Activated CD8-positive, alpha-beta T cell treated with anti-CD3 and anti-CD28 coated beads for 36 hours (primary cell): ENCODE measurements around the gene FGF14. TPM values are rescaled to one million over a fixed set of nuclear protein-coding genes. Genes with fewer than 3 reads are reported as not detected.
"Not testable (repeated sequence)": the region's sequence is repeated elsewhere in the genome, so short reads cannot be mapped to it uniquely, and the experiment has no call there.

Source experiments
- ATAC-seq: fragments of 200-7000 bp; cut with Tn5 transposase; one replicate; pipeline ENCODE4 v1.10.0; 2021; ENCODE audit warnings: mild to moderate bottlenecking, moderate library complexity
- CTCF ChIA-PET: fragments of 350-600 bp; sonication (Branson Sonifier 250); formaldehyde crosslinking; loops from one replicate; lab custom pipeline; 2021; ENCODE audit warnings: antibody characterized with exemption; lab: Charles Lee
- POLR2A ChIA-PET: fragments of 350-600 bp; sonication (Branson Sonifier 250); formaldehyde crosslinking; loops from one replicate; lab custom pipeline; 2021; ENCODE audit warnings: antibody characterized with exemption; lab: Charles Lee
- DNase-seq: peaks from one replicate; pipeline ENCODE4 v3.0.0-alpha.2; 2020
- H3K27ac Mint-ChIP-seq: one replicate; pipeline ENCODE4 v1.8.0; 2021; ENCODE audit warnings: mild to moderate bottlenecking, mixed read lengths
- H3K27me3 Mint-ChIP-seq: one replicate; pipeline ENCODE4 v1.8.0; 2021; ENCODE audit warnings: mixed read lengths
- H3K36me3 Mint-ChIP-seq: one replicate; pipeline ENCODE4 v1.8.0; 2021; ENCODE audit warnings: low read depth, mixed read lengths
- H3K4me1 Mint-ChIP-seq: one replicate; pipeline ENCODE4 v1.8.0; 2021; ENCODE audit warnings: low read depth, mixed read lengths
- H3K4me3 Mint-ChIP-seq: one replicate; pipeline ENCODE4 v1.8.0; 2021; ENCODE audit warnings: mild to moderate bottlenecking, moderate library complexity, mixed read lengths
- H3K9me3 Mint-ChIP-seq: one replicate; pipeline ENCODE4 v1.8.0; 2021; ENCODE audit warnings: mixed read lengths
- intact Hi-C: fragments of 100-400 bp; cut with micrococcal nuclease; formaldehyde crosslinking; loops from one replicate; pipeline ENCODE4 v1.10.0; 2022
- total RNA-seq, 2 experiments: library from RNA; stranded (reverse); gene quantifications; one replicate each; pipeline ENCODE4 v1.2.3, GENCODE V29; 2021
- TF ChIP-seq, protein P1 (sequence below): fragments of 200-600 bp; IDR thresholded peaks from one replicate; pipeline ENCODE4 v1.8.0; 2022; ENCODE audit warnings: antibody characterized with exemption, mild to moderate bottlenecking

FGF14 gene
- total RNA-seq, 2 experiments from 2014 or later, result not detected

DNA sequence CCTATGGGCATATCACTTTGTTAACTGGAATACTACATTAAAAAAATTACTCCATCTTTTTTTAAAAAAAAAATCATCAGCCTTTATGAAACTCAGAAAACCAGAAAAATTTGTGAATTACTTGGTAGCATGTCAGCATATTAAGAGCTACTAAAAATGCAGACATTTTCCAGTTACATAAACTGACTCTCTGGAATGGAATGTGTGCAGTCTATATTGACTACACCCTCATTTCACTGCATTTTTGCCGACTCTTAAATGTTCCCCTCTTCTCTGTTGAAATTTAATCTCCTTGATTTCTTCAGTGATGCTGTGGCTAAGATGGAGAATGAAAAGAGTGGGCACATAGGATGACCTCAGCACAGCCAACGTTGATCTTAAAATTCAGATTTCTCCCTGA is 555.6 kb downstream of the FGF14 start:
- Mint-ChIP-seq H3K4me3 (no peak overlapping the region), H3K4me1 (no peaks in the 10 kb centered on the region), H3K36me3 (no peaks in the 10 kb centered on the region), H3K9me3 (no peaks in the 10 kb centered on the region), H3K27me3 (no peaks in the 10 kb centered on the region), H3K27ac (no peak overlapping the region)
- ChIA-PET CTCF (no interaction called here), POLR2A (interaction anchor here (0.6 kb wide), 1 partner anchor 156 kb away, joined by 4 read pairs; no protein-coding TSS in a partner anchor)
- ATAC-seq (no peak), DNase-seq (no peak)
- intact Hi-C loops, result no loop called here
- TF ChIP-seq, protein P1, sequence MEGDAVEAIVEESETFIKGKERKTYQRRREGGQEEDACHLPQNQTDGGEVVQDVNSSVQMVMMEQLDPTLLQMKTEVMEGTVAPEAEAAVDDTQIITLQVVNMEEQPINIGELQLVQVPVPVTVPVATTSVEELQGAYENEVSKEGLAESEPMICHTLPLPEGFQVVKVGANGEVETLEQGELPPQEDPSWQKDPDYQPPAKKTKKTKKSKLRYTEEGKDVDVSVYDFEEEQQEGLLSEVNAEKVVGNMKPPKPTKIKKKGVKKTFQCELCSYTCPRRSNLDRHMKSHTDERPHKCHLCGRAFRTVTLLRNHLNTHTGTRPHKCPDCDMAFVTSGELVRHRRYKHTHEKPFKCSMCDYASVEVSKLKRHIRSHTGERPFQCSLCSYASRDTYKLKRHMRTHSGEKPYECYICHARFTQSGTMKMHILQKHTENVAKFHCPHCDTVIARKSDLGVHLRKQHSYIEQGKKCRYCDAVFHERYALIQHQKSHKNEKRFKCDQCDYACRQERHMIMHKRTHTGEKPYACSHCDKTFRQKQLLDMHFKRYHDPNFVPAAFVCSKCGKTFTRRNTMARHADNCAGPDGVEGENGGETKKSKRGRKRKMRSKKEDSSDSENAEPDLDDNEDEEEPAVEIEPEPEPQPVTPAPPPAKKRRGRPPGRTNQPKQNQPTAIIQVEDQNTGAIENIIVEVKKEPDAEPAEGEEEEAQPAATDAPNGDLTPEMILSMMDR, result no peak

DNA sequence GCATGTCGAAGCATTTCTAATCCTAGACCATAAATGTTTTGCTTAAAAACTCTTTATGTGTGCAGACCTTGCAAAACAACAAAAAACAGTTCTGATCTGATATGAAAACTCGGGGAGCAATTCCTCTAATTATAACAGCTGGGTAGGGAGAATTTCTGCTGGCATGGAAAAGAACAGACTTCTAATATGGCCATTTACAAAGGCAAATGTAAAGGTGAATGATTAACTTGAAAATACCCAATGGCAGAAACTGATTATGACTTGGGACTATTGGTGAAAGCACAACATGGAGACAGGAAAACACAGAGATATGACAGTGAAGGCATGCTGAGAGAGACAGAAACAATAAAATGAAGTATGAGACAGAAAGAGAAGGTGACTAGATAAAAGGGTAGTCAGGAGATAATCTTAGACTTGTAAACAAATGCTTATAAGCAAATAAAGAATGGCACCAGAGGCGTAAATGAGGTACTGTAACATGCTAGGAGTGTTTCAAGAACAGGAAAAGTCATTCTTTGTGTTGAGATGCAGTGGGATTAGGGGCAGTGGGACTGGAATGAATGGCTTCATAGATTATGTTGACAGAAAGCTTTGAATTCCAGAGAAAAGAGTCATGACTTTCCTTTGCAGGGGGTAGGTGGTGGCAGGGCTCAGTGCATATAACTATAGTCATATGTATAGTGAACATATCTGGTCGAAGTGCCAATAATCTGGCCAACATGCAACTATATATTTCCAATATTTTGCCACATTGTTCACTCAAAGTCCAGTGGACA is 556.4 kb downstream of the FGF14 start:
- H3K9me3 Mint-ChIP-seq, result no peaks in the 10 kb centered on the region
- H3K4me3 Mint-ChIP-seq, result no peak overlapping the region
- no peaks in the 10 kb centered on the region for H3K27me3 Mint-ChIP-seq
- H3K4me1 Mint-ChIP-seq, result no peaks in the 10 kb centered on the region
- POLR2A ChIA-PET, result no interaction called here
- no peak for ATAC-seq
- no peak for DNase-seq
- intact Hi-C loops, result no loop called here
- H3K36me3 Mint-ChIP-seq, result no peaks in the 10 kb centered on the region
- H3K27ac Mint-ChIP-seq, result no peak overlapping the region
- CTCF ChIA-PET, result no interaction called here
- TF ChIP-seq, protein P1, result no peak

DNA sequence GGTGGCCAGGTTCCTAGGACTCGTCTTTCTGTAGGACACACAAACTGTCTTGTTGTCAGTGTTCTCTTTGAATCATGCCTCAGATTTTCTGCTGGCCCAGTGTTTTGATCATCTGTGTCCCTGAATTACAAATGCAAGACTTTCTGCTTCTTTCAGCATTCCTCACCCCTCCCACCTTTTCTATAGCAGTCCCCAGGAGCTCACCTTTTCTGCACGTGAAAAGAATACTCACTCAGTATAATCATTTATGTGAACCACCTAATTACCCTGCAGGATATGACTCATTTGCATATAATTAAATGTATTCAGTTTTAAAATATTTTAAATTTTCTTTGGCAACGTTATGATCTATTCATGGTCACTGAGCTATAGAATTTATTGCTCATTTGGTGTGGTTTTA is 560.1 kb downstream of the FGF14 start:
- intact Hi-C loops, result no loop called here
- Mint-ChIP-seq H3K4me3 (no peak overlapping the region), H3K27me3 (no peaks in the 10 kb centered on the region), H3K4me1 (no peaks in the 10 kb centered on the region), H3K36me3 (no peaks in the 10 kb centered on the region), H3K27ac (no peak overlapping the region), H3K9me3 (no peaks in the 10 kb centered on the region)
- ChIA-PET CTCF (no interaction called here), POLR2A (no interaction called here)
- no peak for DNase-seq
- TF ChIP-seq, protein P1, result no peak
- ATAC-seq, result no peak

DNA sequence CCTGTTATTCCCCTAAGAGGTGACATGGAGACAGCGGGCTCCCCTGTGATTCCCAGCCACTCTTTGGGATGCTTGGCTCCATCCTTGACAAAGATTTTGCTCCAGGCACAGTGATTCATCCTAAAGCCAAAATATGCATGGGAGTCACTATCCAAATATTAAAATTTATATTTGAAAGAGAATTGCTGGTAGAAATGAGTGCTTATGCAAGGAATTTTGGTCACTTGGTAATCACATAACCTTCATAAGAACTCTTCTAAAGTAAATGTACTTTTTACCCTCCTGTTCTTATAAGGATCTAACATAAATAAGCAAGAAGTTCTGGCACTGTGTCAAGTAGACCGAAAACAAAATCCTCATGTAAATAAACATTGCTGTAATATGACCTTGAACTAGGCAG is 563.5 kb downstream of the FGF14 start:
- intact Hi-C loops, result no loop called here
- H3K36me3 Mint-ChIP-seq, result no peaks in the 10 kb centered on the region
- H3K9me3 Mint-ChIP-seq, result no peaks in the 10 kb centered on the region
- CTCF ChIA-PET, result no interaction called here
- POLR2A ChIA-PET, result no interaction called here
- DNase-seq (no peak), ATAC-seq (no peak)
- H3K27ac Mint-ChIP-seq, result no peak overlapping the region
- no peak overlapping the region for H3K4me3 Mint-ChIP-seq
- H3K4me1 Mint-ChIP-seq, result no peaks in the 10 kb centered on the region
- TF ChIP-seq, protein P1, result no peak
- no peaks in the 10 kb centered on the region for H3K27me3 Mint-ChIP-seq

DNA sequence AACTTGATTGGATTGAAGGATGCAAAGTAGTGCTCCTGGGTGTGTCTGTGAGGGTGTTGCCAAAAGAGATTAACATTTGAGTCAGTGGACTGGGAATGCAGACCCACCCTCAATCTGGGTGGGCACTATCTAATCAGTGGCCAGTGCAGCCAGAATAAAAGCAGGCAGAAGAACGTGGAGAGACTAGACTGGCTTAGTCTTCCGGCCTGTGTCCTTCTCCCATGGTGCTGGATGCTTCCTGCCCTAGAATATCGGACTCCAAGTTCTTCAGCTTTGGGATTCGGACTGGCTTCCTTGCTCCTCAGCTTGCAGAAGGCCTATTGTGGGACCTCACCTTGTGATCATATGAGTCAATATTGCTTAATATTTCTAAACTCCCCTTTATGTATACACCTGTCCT is 564.1 kb downstream of the FGF14 start:
- CTCF ChIA-PET, H3K36me3 Mint-ChIP-seq, H3K4me1 Mint-ChIP-seq, H3K27me3 Mint-ChIP-seq, H3K9me3 Mint-ChIP-seq, intact Hi-C loops, ATAC-seq, POLR2A ChIA-PET, H3K4me3 Mint-ChIP-seq, DNase-seq, H3K27ac Mint-ChIP-seq: not testable (repeated sequence)
